HEK293 (cell line): Measurements from ENCODE around the gene KCNQ1.
A peak's percentile ranks its signal among the peaks of the same experiment; 100 is the strongest.

ENCODE experiments used
- CTCF ChIA-PET: fragments of 350-600 bp; formaldehyde crosslinking; extraction: SDS; loops from one replicate; lab custom pipeline; 2021; ENCODE audit warnings: antibody characterized with exemption; lab: Yijun Ruan, JAX
- POLR2A ChIA-PET: fragments of 300-600 bp; formaldehyde crosslinking; extraction: SDS; loops from one replicate; lab custom pipeline; 2020; ENCODE audit warnings: antibody characterized with exemption, inconsistent platforms; lab: Yijun Ruan, JAX
- H3K27ac ChIP-seq: fragments of 200-500 bp; sonication (Bioruptor generic); 2 replicates; pipeline ENCODE4 v1.5.1; 2014; ENCODE audit warnings: low read depth, low read length, control low read depth, inconsistent platforms; ENCODE audit errors: extremely low read depth
- H3K36me3 ChIP-seq, 2 experiments: fragments of 200-500 bp in 1 of 2; sonication (Bioruptor generic) in 1 of 2; 1 replicate in 1 of 2; 2 replicates in 1 of 2; pipeline ENCODE4 v1.5.1; 2014 to 2017; ENCODE audit warnings: inconsistent platforms in 2 of 2, low read length in 2 of 2; ENCODE audit not compliant: control insufficient read depth in 2 of 2, insufficient read depth in 1 of 2
- H3K4me1 ChIP-seq: fragments of 200-500 bp; sonication (Bioruptor generic); 2 replicates; pipeline ENCODE4 v1.5.1; 2014; ENCODE audit warnings: mild to moderate bottlenecking, low read length, inconsistent platforms; ENCODE audit not compliant: control insufficient read depth, insufficient read depth
- H3K4me3 ChIP-seq: 2 replicates; pipeline ENCODE4 v1.5.1; 2011; ENCODE audit warnings: low read depth, mild to moderate bottlenecking, control low read depth, low read length, moderate library complexity
- H3K9me3 ChIP-seq: fragments of 200-500 bp; sonication (Bioruptor generic); 2 replicates; pipeline ENCODE4 v1.5.1; 2014; ENCODE audit warnings: low read depth, low read length, inconsistent platforms; ENCODE audit not compliant: control insufficient read depth, insufficient read depth
- REPIN1 ChIP-seq: fragments of 450-650 bp; formaldehyde crosslinking; IDR thresholded peaks from 2 replicates; pipeline ENCODE4 v1.5.1; 2017; ENCODE audit warnings: missing biosample characterization, missing genetic modification characterization, low read depth
- SALL2 ChIP-seq: fragments of 450-650 bp; formaldehyde crosslinking; IDR thresholded peaks from 2 replicates; pipeline ENCODE4 v1.5.0; 2017; ENCODE audit warnings: missing biosample characterization, mild to moderate bottlenecking, missing genetic modification characterization, borderline replicate concordance
- SETDB1 ChIP-seq: IDR thresholded peaks from one replicate; pipeline ENCODE4 v1.6.1; 2017; ENCODE audit warnings: mild to moderate bottlenecking, low read length, moderate library complexity, mixed read lengths; ENCODE audit not compliant: insufficient read length
- WT1 ChIP-seq: fragments of 450-650 bp; formaldehyde crosslinking; IDR thresholded peaks from 2 replicates; pipeline ENCODE4 v1.5.1; 2016; ENCODE audit warnings: missing biosample characterization, missing genetic modification characterization
- ZBTB44 ChIP-seq: fragments of 450-650 bp; IDR thresholded peaks from 2 replicates; pipeline ENCODE4 v1.5.1; 2018; ENCODE audit warnings: missing biosample characterization, mild to moderate bottlenecking, missing genetic modification characterization
- ZFHX2 ChIP-seq: fragments of 450-650 bp; formaldehyde crosslinking; conservative IDR thresholded peaks from 2 replicates; pipeline ENCODE4 v1.5.1; 2016; ENCODE audit warnings: missing biosample characterization, missing genetic modification characterization
- ZFP3 ChIP-seq: fragments of 450-650 bp; formaldehyde crosslinking; IDR thresholded peaks from 2 replicates; pipeline ENCODE4 v1.5.1; 2016; ENCODE audit warnings: low read depth, missing biosample characterization, missing genetic modification characterization
- ZIC2 ChIP-seq: fragments of 450-650 bp; formaldehyde crosslinking; IDR thresholded peaks from 2 replicates; pipeline ENCODE4 v1.5.1; 2016; ENCODE audit warnings: missing biosample characterization, missing genetic modification characterization
- ZNF114 ChIP-seq: fragments of 450-650 bp; formaldehyde crosslinking; IDR thresholded peaks from 2 replicates; pipeline ENCODE4 v1.5.0; 2017; ENCODE audit warnings: missing biosample characterization, missing genetic modification characterization
- ZNF157 ChIP-seq: fragments of 450-650 bp; formaldehyde crosslinking; IDR thresholded peaks from 2 replicates; pipeline ENCODE4 v1.5.1; 2016; ENCODE audit warnings: missing biosample characterization, missing genetic modification characterization
- ZNF211 ChIP-seq: fragments of 450-650 bp; formaldehyde crosslinking; IDR thresholded peaks from 2 replicates; pipeline ENCODE4 v1.5.1; 2016; ENCODE audit warnings: low read depth, missing biosample characterization, missing genetic modification characterization
- ZNF280C ChIP-seq: fragments of 450-650 bp; formaldehyde crosslinking; IDR thresholded peaks from 2 replicates; pipeline ENCODE4 v1.5.1; 2016; ENCODE audit warnings: missing biosample characterization, missing genetic modification characterization
- ZNF324 ChIP-seq: fragments of 450-650 bp; formaldehyde crosslinking; IDR thresholded peaks from 2 replicates; pipeline ENCODE4 v1.5.1; 2016; ENCODE audit warnings: missing biosample characterization, missing genetic modification characterization
- ZNF626 ChIP-seq: fragments of 450-650 bp; sonication (Bioruptor Pico); formaldehyde crosslinking; IDR thresholded peaks from 2 replicates; pipeline ENCODE4 v1.5.1; 2018; ENCODE audit warnings: missing biosample characterization, missing genetic modification characterization, inconsistent platforms
- ZNF658 ChIP-seq: fragments of 450-650 bp; formaldehyde crosslinking; IDR thresholded peaks from 2 replicates; pipeline ENCODE4; 2016; ENCODE audit warnings: missing biosample characterization, missing genetic modification characterization
- ZNF664 ChIP-seq: fragments of 450-650 bp; formaldehyde crosslinking; IDR thresholded peaks from 2 replicates; pipeline ENCODE4 v1.5.1; 2016; ENCODE audit warnings: missing biosample characterization, missing genetic modification characterization
- ZNF670 ChIP-seq: fragments of 450-650 bp; formaldehyde crosslinking; IDR thresholded peaks from 2 replicates; pipeline ENCODE4 v1.5.1; 2016; ENCODE audit warnings: missing biosample characterization, missing genetic modification characterization, low read depth
- TF ChIP-seq, protein P1 (sequence below): fragments of 450-650 bp; formaldehyde crosslinking; IDR thresholded peaks from 2 replicates; pipeline ENCODE4; 2016; ENCODE audit warnings: missing biosample characterization, missing genetic modification characterization
- TF ChIP-seq, protein P2 (sequence below): fragments of 450-650 bp; formaldehyde crosslinking; conservative IDR thresholded peaks from 2 replicates; pipeline ENCODE4 v1.5.1; 2016; ENCODE audit warnings: low read depth, missing biosample characterization, missing genetic modification characterization
- TF ChIP-seq, protein P3 (sequence below): fragments of 450-650 bp; formaldehyde crosslinking; IDR thresholded peaks from 2 replicates; pipeline ENCODE4 v1.5.1; 2016; ENCODE audit warnings: missing biosample characterization, missing genetic modification characterization

The KCNQ1 gene

DNA sequence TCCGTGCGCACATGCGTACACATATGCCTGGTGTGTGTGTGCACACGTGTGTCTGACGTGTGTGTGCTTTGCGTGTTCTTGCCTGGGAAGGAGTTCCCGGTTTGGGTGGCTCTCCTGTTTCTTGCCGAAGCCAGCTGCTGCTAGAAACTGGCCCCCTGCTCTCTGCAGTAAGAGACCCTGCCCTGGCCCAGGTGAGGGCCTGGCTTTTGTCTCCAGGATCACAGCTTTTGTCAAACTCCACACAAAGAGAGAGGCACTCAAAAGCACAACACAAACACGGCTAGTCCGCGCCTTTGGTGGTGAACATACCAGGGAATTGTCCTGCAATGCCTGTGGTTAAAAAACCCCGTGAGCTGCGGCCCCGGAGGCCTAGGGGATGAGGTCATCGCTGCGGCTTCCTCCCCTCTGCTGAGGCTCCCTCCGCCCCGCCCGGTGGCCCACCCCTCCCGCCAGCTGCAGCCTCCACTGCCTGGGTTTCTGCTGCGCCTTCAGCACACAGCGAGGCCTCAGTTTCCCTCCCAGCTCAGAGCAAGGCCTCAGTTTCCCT is 88.9 kb downstream of the KCNQ1 start (continued):
- TF ChIP-seq, protein P1, sequence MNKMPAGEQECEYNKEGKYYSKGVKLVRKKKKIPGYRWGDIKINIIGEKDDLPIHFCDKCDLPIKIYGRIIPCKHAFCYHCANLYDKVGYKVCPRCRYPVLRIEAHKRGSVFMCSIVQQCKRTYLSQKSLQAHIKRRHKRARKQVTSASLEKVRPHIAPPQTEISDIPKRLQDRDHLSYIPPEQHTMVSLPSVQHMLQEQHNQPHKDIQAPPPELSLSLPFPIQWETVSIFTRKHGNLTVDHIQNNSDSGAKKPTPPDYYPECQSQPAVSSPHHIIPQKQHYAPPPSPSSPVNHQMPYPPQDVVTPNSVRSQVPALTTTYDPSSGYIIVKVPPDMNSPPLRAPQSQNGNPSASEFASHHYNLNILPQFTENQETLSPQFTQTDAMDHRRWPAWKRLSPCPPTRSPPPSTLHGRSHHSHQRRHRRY (tag by site-specific recombination), result no peak
- TF ChIP-seq ZBTB44 (tag by site-specific recombination) (0 out of 2 replicates have a peak, but pooled peaks have one; percentile 31), ZNF670 (tag by site-specific recombination) (no peak), ZNF626 (no peak), WT1 (tag by site-specific recombination) (no peak)

- H3K4me1 ChIP-seq, result no peaks in the 10 kb centered on the region
- no peak overlapping the region; the same call in 1 of the 2 replicates for H3K4me3 ChIP-seq
- no peaks in the 10 kb centered on the region for H3K9me3 ChIP-seq
- TF ChIP-seq ZFHX2 (tag by site-specific recombination) (0 out of 2 replicates have a peak, but pooled peaks have one; percentile 6), ZFP3 (tag by site-specific recombination) (peak; percentile 57; the same call in 1 of the 2 replicates), SETDB1 (no peak)
- H3K36me3 ChIP-seq, result no peaks in the 10 kb centered on the region
- POLR2A ChIA-PET, result interaction anchor here (0.6 to 2.8 kb wide), 8 partner anchors 166 to 458 kb away, joined by 3 to 15 read pairs (median 5); partner anchors contain the start of genes CDKN1C, KCNQ1OT1, NAP1L4 and PHLDA2
- H3K27ac ChIP-seq, result no peak overlapping the region
- CTCF ChIA-PET, result interaction anchor here (0.5 to 7.0 kb wide), 14 partner anchors 14 to 557 kb away, joined by 3 to 456 read pairs (median 6); partner anchors contain the start of genes CDKN1C and PHLDA2
Observed at GRCh38 chr11:2534134-2534956, 89.5 kb downstream of the KCNQ1 start.

DNA sequence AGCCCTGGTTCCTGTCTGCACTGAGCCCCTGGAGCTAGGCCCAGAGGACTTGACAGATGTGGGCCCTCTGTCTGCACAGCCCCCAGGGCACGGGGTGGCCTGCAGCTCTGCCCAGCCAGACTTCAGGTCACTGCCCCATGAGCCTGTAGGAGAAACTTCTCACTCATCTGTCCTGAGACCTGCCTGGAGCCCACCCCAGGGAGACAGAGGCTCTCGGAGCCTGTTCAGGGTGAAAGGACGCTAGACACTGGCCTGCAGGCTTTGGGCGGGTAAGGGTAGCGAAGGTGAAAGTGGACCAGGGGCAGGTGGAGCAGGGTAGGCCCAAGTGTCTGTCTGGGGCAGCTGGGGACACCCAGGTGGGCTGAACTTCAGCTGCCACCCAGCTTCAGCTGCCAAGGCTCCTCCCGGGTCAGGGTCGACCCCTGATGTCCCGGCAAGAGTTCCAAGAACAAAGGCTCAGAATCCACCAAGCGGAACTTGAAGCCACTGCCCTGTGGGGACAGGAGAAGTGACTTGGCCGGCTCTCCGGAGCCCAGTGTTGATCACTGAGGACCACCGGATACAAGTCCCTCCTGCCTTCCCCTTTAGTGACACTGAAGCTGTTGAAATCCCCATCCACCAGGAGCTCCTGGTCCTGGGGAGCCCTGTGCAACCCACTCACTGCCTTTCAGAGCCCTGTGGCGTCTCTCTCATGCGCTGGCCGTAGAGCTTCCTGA is 90.3 kb downstream of the KCNQ1 start:
- no peaks in the 10 kb centered on the region for H3K9me3 ChIP-seq
- H3K36me3 ChIP-seq, result no peaks in the 10 kb centered on the region
- H3K4me3 ChIP-seq, result no peak overlapping the region
- no peak overlapping the region for H3K27ac ChIP-seq
- POLR2A ChIA-PET, result interaction anchor here (1.7 to 2.8 kb wide), 2 partner anchors 351 to 394 kb away, joined by 4 to 14 read pairs; partner anchors contain the start of genes CDKN1C and PHLDA2
- CTCF ChIA-PET, result interaction anchor here (0.6 to 7.0 kb wide), 2 partner anchors 354 to 375 kb away, joined by 3 to 456 read pairs; partner anchors contain the start of gene CDKN1C
- H3K4me1 ChIP-seq, result no peaks in the 10 kb centered on the region
- no peak for TF ChIP-seq ZNF157
- TF ChIP-seq ZNF658 (tag by site-specific recombination), result no peak
- TF ChIP-seq ZIC2 (tag by site-specific recombination), result no peak
- TF ChIP-seq, protein P2, sequence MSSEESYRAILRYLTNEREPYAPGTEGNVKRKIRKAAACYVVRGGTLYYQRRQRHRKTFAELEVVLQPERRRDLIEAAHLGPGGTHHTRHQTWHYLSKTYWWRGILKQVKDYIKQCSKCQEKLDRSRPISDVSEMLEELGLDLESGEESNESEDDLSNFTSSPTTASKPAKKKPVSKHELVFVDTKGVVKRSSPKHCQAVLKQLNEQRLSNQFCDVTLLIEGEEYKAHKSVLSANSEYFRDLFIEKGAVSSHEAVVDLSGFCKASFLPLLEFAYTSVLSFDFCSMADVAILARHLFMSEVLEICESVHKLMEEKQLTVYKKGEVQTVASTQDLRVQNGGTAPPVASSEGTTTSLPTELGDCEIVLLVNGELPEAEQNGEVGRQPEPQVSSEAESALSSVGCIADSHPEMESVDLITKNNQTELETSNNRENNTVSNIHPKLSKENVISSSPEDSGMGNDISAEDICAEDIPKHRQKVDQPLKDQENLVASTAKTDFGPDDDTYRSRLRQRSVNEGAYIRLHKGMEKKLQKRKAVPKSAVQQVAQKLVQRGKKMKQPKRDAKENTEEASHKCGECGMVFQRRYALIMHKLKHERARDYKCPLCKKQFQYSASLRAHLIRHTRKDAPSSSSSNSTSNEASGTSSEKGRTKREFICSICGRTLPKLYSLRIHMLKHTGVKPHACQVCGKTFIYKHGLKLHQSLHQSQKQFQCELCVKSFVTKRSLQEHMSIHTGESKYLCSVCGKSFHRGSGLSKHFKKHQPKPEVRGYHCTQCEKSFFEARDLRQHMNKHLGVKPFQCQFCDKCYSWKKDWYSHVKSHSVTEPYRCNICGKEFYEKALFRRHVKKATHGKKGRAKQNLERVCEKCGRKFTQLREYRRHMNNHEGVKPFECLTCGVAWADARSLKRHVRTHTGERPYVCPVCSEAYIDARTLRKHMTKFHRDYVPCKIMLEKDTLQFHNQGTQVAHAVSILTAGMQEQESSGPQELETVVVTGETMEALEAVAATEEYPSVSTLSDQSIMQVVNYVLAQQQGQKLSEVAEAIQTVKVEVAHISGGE (tag by site-specific recombination), result no peak
- TF ChIP-seq REPIN1 (tag by site-specific recombination), result no peak
- TF ChIP-seq, protein P3, sequence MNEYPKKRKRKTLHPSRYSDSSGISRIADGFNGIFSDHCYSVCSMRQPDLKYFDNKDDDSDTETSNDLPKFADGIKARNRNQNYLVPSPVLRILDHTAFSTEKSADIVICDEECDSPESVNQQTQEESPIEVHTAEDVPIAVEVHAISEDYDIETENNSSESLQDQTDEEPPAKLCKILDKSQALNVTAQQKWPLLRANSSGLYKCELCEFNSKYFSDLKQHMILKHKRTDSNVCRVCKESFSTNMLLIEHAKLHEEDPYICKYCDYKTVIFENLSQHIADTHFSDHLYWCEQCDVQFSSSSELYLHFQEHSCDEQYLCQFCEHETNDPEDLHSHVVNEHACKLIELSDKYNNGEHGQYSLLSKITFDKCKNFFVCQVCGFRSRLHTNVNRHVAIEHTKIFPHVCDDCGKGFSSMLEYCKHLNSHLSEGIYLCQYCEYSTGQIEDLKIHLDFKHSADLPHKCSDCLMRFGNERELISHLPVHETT (tag by site-specific recombination), result no peak
- no peak for TF ChIP-seq ZNF664 (tag by site-specific recombination)
- TF ChIP-seq SALL2 (tag by site-specific recombination), result no peak
- no peak for TF ChIP-seq ZNF280C
- no peak for TF ChIP-seq ZNF114 (tag by site-specific recombination)
- no peak for TF ChIP-seq ZNF211 (tag by site-specific recombination)
- TF ChIP-seq ZNF324 (tag by site-specific recombination), result no peak
